ENCODE data around the gene WWOX. TPM values are rescaled to one million over a fixed set of nuclear protein-coding genes. Genes with fewer than 3 reads are reported as not detected.

Gene WWOX
- total and polyA plus RNA-seq, 2 of the 8 experiments (the other 6 are each of a cell fraction or from before 2014, with no cell fraction given): 5.4 to 16.7 TPM

GRCh38 chr16:78432451-78432850 is 333.0 kb downstream of the WWOX start (continued):
- TF ChIP-seq CHD7 (IDR thresholded peaks at IDR 0.05; ENCODE audit: insufficient replicate concordance, low read length) (no peak), SIX5 (IDR thresholded peaks at IDR 0.05; ENCODE audit: low read depth, low read length) (no peak), FOSL1 (IDR thresholded peaks at IDR 0.05; ENCODE audit: insufficient read depth, low read depth, low read length) (no peak), RNF2 (IDR thresholded peaks at IDR 0.05; ENCODE audit: borderline replicate concordance, low read depth, low read length, missing control alignments, poor library complexity, severe bottlenecking) (no peak), KDM1A (IDR thresholded peaks at IDR 0.05; ENCODE audit: borderline replicate concordance, low read length) (no peak), CBX8 (IDR thresholded peaks at IDR 0.05; ENCODE audit: borderline replicate concordance, low read depth, low read length) (no peak), JUND (IDR thresholded peaks at IDR 0.05; ENCODE audit: low read length) (no peak), CBX5 (IDR thresholded peaks at IDR 0.05; ENCODE audit: low read depth, low read length) (no peak), POU5F1 (IDR thresholded peaks at IDR 0.05; ENCODE audit: low read depth, low read length) (no peak)

Data from H1 (cell line).